Fibroblast of lung (primary cell): Measurements from ENCODE around the gene KCNJ12. TPM values are rescaled to one million over a fixed set of nuclear protein-coding genes. Genes with fewer than 3 reads are reported as not detected.

Experiments used
- DNase-seq, 2 donors: peaks; one replicate each; pipeline versions ENCODE4 v3.0.0 to v3.0.0-alpha.2; 2010; ENCODE audit warnings: low read depth in 2 of 2
- H2AFZ ChIP-seq: 2 replicates; pipeline ENCODE4 v1.5.1; 2012; ENCODE audit warnings: low read length, control low read depth, inconsistent platforms
- H3K27ac ChIP-seq: 2 replicates; pipeline ENCODE4 v1.5.1; 2011; ENCODE audit warnings: low read length, control low read depth; ENCODE audit not compliant: insufficient read depth
- H3K27me3 ChIP-seq: 2 replicates; pipeline ENCODE4 v1.5.1; 2011; ENCODE audit warnings: mild to moderate bottlenecking, low read length; ENCODE audit not compliant: control insufficient read depth, insufficient read depth
- H3K36me3 ChIP-seq: 2 replicates; pipeline ENCODE4 v1.5.1; 2011; ENCODE audit warnings: low read length; ENCODE audit not compliant: control insufficient read depth, insufficient read depth
- H3K4me1 ChIP-seq: 2 replicates; pipeline ENCODE4 v1.5.1; 2011; ENCODE audit warnings: low read length; ENCODE audit not compliant: control insufficient read depth, insufficient read depth; ENCODE audit errors: extremely low read depth
- H3K4me2 ChIP-seq: 2 replicates; pipeline ENCODE4 v1.5.1; 2011; ENCODE audit warnings: low read length, control low read depth; ENCODE audit not compliant: insufficient read depth; ENCODE audit errors: extremely low read depth
- H3K4me3 ChIP-seq, 4 experiments: fragments of 200-600 bp in 1 of 4; sonication (generic) in 1 of 4; replicated peaks in 1 of 4; 2 replicates each; pipeline ENCODE4 v1.5.1; 2011 to 2016; ENCODE audit warnings: low read length in 4 of 4, low read depth in 3 of 4, mild to moderate bottlenecking in 3 of 4, control low read depth in 2 of 4, inconsistent platforms in 1 of 4, mixed read lengths in 1 of 4; ENCODE audit not compliant: insufficient read depth in 1 of 4; ENCODE audit errors: control extremely low read depth in 1 of 4
- H3K79me2 ChIP-seq: 2 replicates; pipeline ENCODE4 v1.5.1; 2012; ENCODE audit warnings: mild to moderate bottlenecking, low read length, inconsistent platforms; ENCODE audit not compliant: control insufficient read depth, insufficient read depth
- H3K9ac ChIP-seq: 2 replicates; pipeline ENCODE4 v1.5.1; 2011; ENCODE audit warnings: mild to moderate bottlenecking, low read length, control low read depth; ENCODE audit not compliant: insufficient read depth
- H3K9me3 ChIP-seq: 2 replicates; pipeline ENCODE4 v1.5.1; 2012; ENCODE audit warnings: low read depth, low read length; ENCODE audit not compliant: control insufficient read depth, insufficient read depth
- H4K20me1 ChIP-seq: 2 replicates; pipeline ENCODE4 v1.5.1; 2011; ENCODE audit warnings: low read length; ENCODE audit not compliant: control insufficient read depth, insufficient read depth; ENCODE audit errors: extremely low read depth
- CTCF ChIP-seq, 2 donors: IDR thresholded peaks in 1 of 2; conservative IDR thresholded peaks in 1 of 2; 1 replicate in 1 of 2; 2 replicates in 1 of 2; pipeline ENCODE4 v1.5.1; 2011 to 2012; ENCODE audit warnings: low read length in 2 of 2, control low read depth in 1 of 2, inconsistent platforms in 1 of 2, low read depth in 1 of 2, mild to moderate bottlenecking in 1 of 2
- EZH2 ChIP-seq: IDR thresholded peaks from 2 replicates; pipeline ENCODE4 v1.5.1; 2012; ENCODE audit warnings: low read length, control low read depth, mild to moderate bottlenecking; ENCODE audit errors: missing control alignments
- polyA plus RNA-seq, 2 donors: library from polyadenylated mRNA; depleted of rRNA in 1 of 2; stranded (reverse) in 1 of 2; unstranded in 1 of 2; fragments of >200 nt; gene quantifications; 2 replicates each; pipeline ENCODE4 v1.2.1, GENCODE V29; 2011 to 2012; ENCODE audit warnings: missing spikeins in 1 of 2
- total RNA-seq: library from RNA; depleted of rRNA; stranded (reverse); fragments of >200 nt; gene quantifications from 2 replicates; pipeline ENCODE4 v1.2.1, GENCODE V29; 2014

KCNJ12 gene
- total and polyA plus RNA-seq, 2 donors (not counting 1 experiment from before 2014, with no cell fraction given): 0.09 to 0.66 TPM

GRCh38 chr17:21365016-21365415 is 11.1 kb upstream of the KCNJ12 start:
- H2AFZ ChIP-seq: no peak overlapping the region
- H3K4me3 ChIP-seq: no peak overlapping the region
- DNase-seq: no peak
- TF ChIP-seq EZH2 (no peak), CTCF (conservative IDR thresholded peaks at IDR 0.05 in 1 of 2, IDR thresholded peaks at IDR 0.05 in 1 of 2; ENCODE audit: low read depth in 1 of 2, low read length in 2 of 2) (no peak)
- no peak overlapping the region for H3K27ac ChIP-seq
- H4K20me1 ChIP-seq: no peaks in the 10 kb centered on the region
- no peaks in the 10 kb centered on the region for H3K79me2 ChIP-seq
- H3K36me3 ChIP-seq: no peaks in the 10 kb centered on the region
- no peaks in the 10 kb centered on the region for H3K4me1 ChIP-seq
- no peaks in the 10 kb centered on the region for H3K9me3 ChIP-seq
- no peak overlapping the region for H3K9ac ChIP-seq
- no peak overlapping the region for H3K4me2 ChIP-seq
- no peaks in the 10 kb centered on the region for H3K27me3 ChIP-seq

- no peaks in the 10 kb centered on the region for H3K27me3 ChIP-seq
- no peak overlapping the region for H3K4me2 ChIP-seq
- no peaks in the 10 kb centered on the region for H3K9me3 ChIP-seq
- no peaks in the 10 kb centered on the region for H4K20me1 ChIP-seq
- TF ChIP-seq EZH2 (no peak), CTCF (conservative IDR thresholded peaks at IDR 0.05 in 1 of 2, IDR thresholded peaks at IDR 0.05 in 1 of 2; ENCODE audit: low read depth in 1 of 2, low read length in 2 of 2) (no peak)
- H3K9ac ChIP-seq: no peak overlapping the region
- H3K36me3 ChIP-seq: no peaks in the 10 kb centered on the region
- no peak overlapping the region for H2AFZ ChIP-seq
- no peak overlapping the region for H3K27ac ChIP-seq
- H3K79me2 ChIP-seq: no peaks in the 10 kb centered on the region
- no peak overlapping the region for H3K4me3 ChIP-seq
- H3K4me1 ChIP-seq: no peaks in the 10 kb centered on the region
- DNase-seq: no peak
Observed at GRCh38 chr17:21368545-21369246, 7.5 kb upstream of the KCNJ12 start.

- Histone ChIP-seq H3K4me1 (no peaks in the 10 kb centered on the region), H3K27ac (no peak overlapping the region), H3K4me2 (no peak overlapping the region), H2AFZ (no peak overlapping the region), H3K4me3 (no peak overlapping the region), H4K20me1 (no peaks in the 10 kb centered on the region), H3K9ac (no peak overlapping the region), H3K9me3 (no peaks in the 10 kb centered on the region), H3K27me3 (no peaks in the 10 kb centered on the region), H3K36me3 (no peaks in the 10 kb centered on the region), H3K79me2 (no peaks in the 10 kb centered on the region)
- TF ChIP-seq EZH2 (no peak), CTCF (conservative IDR thresholded peaks at IDR 0.05 in 1 of 2, IDR thresholded peaks at IDR 0.05 in 1 of 2; ENCODE audit: low read depth in 1 of 2, low read length in 2 of 2) (no peak)
- no peak for DNase-seq
Observed at GRCh38 chr17:21369395-21369794, 6.8 kb upstream of the KCNJ12 start.
